Measurements from ENCODE around the gene IL10RA.

The IL10RA gene

GRCh38 chr11:118042141-118042540, 55.9 kb downstream of the IL10RA start:
- Histone ChIP-seq H3K4me1 (ENCODE audit: insufficient read depth, insufficient read length) (no peaks in the 10 kb centered on the region), H3K9me3 (ENCODE audit: insufficient read depth, low read length) (no peaks in the 10 kb centered on the region), H3K36me3 (ENCODE audit: insufficient read depth, insufficient read length, low read length) (no peaks in the 10 kb centered on the region), H3K4me3 (ENCODE audit: insufficient read length, low read depth) (no peak overlapping the region), H3K27me3 (ENCODE audit: insufficient read depth, insufficient read length) (no peaks in the 10 kb centered on the region), H3K9ac (ENCODE audit: insufficient read length, low read depth) (no peak overlapping the region)
- no peak for DNase-seq (ENCODE audit: low read depth, low spot score)
- TF ChIP-seq YY1 (IDR thresholded peaks at IDR 0.05; ENCODE audit: insufficient read depth, insufficient read length) (no peak), SUZ12 (IDR thresholded peaks at IDR 0.05; ENCODE audit: extremely low read depth, insufficient read depth, insufficient read length) (no peak), ZNF274 (IDR thresholded peaks at IDR 0.05; ENCODE audit: low read depth, low read length) (no peak)

GRCh38 chr11:118042796-118043195, 56.6 kb downstream of the IL10RA start:
- Histone ChIP-seq H3K9ac (ENCODE audit: insufficient read length, low read depth) (no peak overlapping the region), H3K9me3 (ENCODE audit: insufficient read depth, low read length) (no peaks in the 10 kb centered on the region), H3K36me3 (ENCODE audit: insufficient read depth, insufficient read length, low read length) (no peaks in the 10 kb centered on the region), H3K4me1 (ENCODE audit: insufficient read depth, insufficient read length) (no peaks in the 10 kb centered on the region), H3K27me3 (ENCODE audit: insufficient read depth, insufficient read length) (no peaks in the 10 kb centered on the region), H3K4me3 (ENCODE audit: insufficient read length, low read depth) (no peak overlapping the region)
- no peak for DNase-seq (ENCODE audit: low read depth, low spot score)
- TF ChIP-seq ZNF274 (IDR thresholded peaks at IDR 0.05; ENCODE audit: low read depth, low read length) (no peak), SUZ12 (IDR thresholded peaks at IDR 0.05; ENCODE audit: extremely low read depth, insufficient read depth, insufficient read length) (no peak), YY1 (IDR thresholded peaks at IDR 0.05; ENCODE audit: insufficient read depth, insufficient read length) (no peak)

GRCh38 chr11:118045191-118045590, 59.0 kb downstream of the IL10RA start:
- TF ChIP-seq SUZ12 (IDR thresholded peaks at IDR 0.05; ENCODE audit: extremely low read depth, insufficient read depth, insufficient read length) (no peak), ZNF274 (IDR thresholded peaks at IDR 0.05; ENCODE audit: low read depth, low read length) (no peak), YY1 (IDR thresholded peaks at IDR 0.05; ENCODE audit: insufficient read depth, insufficient read length) (no peak)
- Histone ChIP-seq H3K36me3 (ENCODE audit: insufficient read depth, insufficient read length, low read length) (no peaks in the 10 kb centered on the region), H3K4me3 (ENCODE audit: insufficient read length, low read depth) (no peak overlapping the region), H3K9me3 (ENCODE audit: insufficient read depth, low read length) (no peaks in the 10 kb centered on the region), H3K9ac (ENCODE audit: insufficient read length, low read depth) (no peak overlapping the region), H3K27me3 (ENCODE audit: insufficient read depth, insufficient read length) (no peaks in the 10 kb centered on the region), H3K4me1 (ENCODE audit: insufficient read depth, insufficient read length) (no peaks in the 10 kb centered on the region)
- DNase-seq (ENCODE audit: low read depth, low spot score) = no peak

GRCh38 chr11:118046051-118046963, 60.1 kb downstream of the IL10RA start:
- TF ChIP-seq YY1 (IDR thresholded peaks at IDR 0.05; ENCODE audit: insufficient read depth, insufficient read length) = no peak
- no peak for TF ChIP-seq SUZ12 (IDR thresholded peaks at IDR 0.05; ENCODE audit: extremely low read depth, insufficient read depth, insufficient read length)
- TF ChIP-seq ZNF274 (IDR thresholded peaks at IDR 0.05; ENCODE audit: low read depth, low read length) = no peak
- H3K4me3 ChIP-seq (ENCODE audit: insufficient read length, low read depth) = no peak overlapping the region
- no peak for DNase-seq (ENCODE audit: low read depth, low spot score)
- H3K36me3 ChIP-seq (ENCODE audit: insufficient read depth, insufficient read length, low read length) = no peaks in the 10 kb centered on the region
- no peak overlapping the region for H3K9ac ChIP-seq (ENCODE audit: insufficient read length, low read depth)
- H3K4me1 ChIP-seq (ENCODE audit: insufficient read depth, insufficient read length) = no peaks in the 10 kb centered on the region
- no peaks in the 10 kb centered on the region for H3K9me3 ChIP-seq (ENCODE audit: insufficient read depth, low read length)
- no peaks in the 10 kb centered on the region for H3K27me3 ChIP-seq (ENCODE audit: insufficient read depth, insufficient read length)

- no peak overlapping the region for H3K9ac ChIP-seq (ENCODE audit: insufficient read length, low read depth)
- no peaks in the 10 kb centered on the region for H3K4me1 ChIP-seq (ENCODE audit: insufficient read depth, insufficient read length)
- no peak for DNase-seq (ENCODE audit: low read depth, low spot score)
- H3K9me3 ChIP-seq (ENCODE audit: insufficient read depth, low read length) = no peaks in the 10 kb centered on the region
- no peak overlapping the region for H3K4me3 ChIP-seq (ENCODE audit: insufficient read length, low read depth)
- H3K36me3 ChIP-seq (ENCODE audit: insufficient read depth, insufficient read length, low read length) = no peaks in the 10 kb centered on the region
- no peak for TF ChIP-seq SUZ12 (IDR thresholded peaks at IDR 0.05; ENCODE audit: extremely low read depth, insufficient read depth, insufficient read length)
- no peak for TF ChIP-seq YY1 (IDR thresholded peaks at IDR 0.05; ENCODE audit: insufficient read depth, insufficient read length)
- no peak for TF ChIP-seq ZNF274 (IDR thresholded peaks at IDR 0.05; ENCODE audit: low read depth, low read length)
- H3K27me3 ChIP-seq (ENCODE audit: insufficient read depth, insufficient read length) = no peaks in the 10 kb centered on the region
These were observed 60.9 kb downstream of the IL10RA start for GRCh38 chr11:118046964-118047700.

GRCh38 chr11:118047749-118048148, 61.6 kb downstream of the IL10RA start:
- H3K9ac ChIP-seq (ENCODE audit: insufficient read length, low read depth) = no peak overlapping the region
- no peak overlapping the region for H3K4me3 ChIP-seq (ENCODE audit: insufficient read length, low read depth)
- TF ChIP-seq ZNF274 (IDR thresholded peaks at IDR 0.05; ENCODE audit: low read depth, low read length) (no peak), SUZ12 (IDR thresholded peaks at IDR 0.05; ENCODE audit: extremely low read depth, insufficient read depth, insufficient read length) (no peak)
- no peaks in the 10 kb centered on the region for H3K27me3 ChIP-seq (ENCODE audit: insufficient read depth, insufficient read length)
- H3K9me3 ChIP-seq (ENCODE audit: insufficient read depth, low read length) = no peaks in the 10 kb centered on the region
- no peaks in the 10 kb centered on the region for H3K4me1 ChIP-seq (ENCODE audit: insufficient read depth, insufficient read length)
- no peaks in the 10 kb centered on the region for H3K36me3 ChIP-seq (ENCODE audit: insufficient read depth, insufficient read length, low read length)
- no peak for DNase-seq (ENCODE audit: low read depth, low spot score)
